DOHH2 (cell line): ENCODE results near the gene CAPZB.

Source experiments
- H3F3A ChIP-seq: fragments of 200-600 bp; sonication (generic), shearing (Covaris generic); 2 replicates; pipeline ENCODE4 v1.6.0; 2016; ENCODE audit warnings: antibody characterized with exemption, mild to moderate bottlenecking; ENCODE audit not compliant: control insufficient read depth, insufficient read depth
- H3K27ac ChIP-seq: fragments of 200-600 bp; sonication (generic); 2 replicates; pipeline ENCODE4 v1.5.1; 2014; ENCODE audit warnings: low read depth, mild to moderate bottlenecking, low read length, moderate library complexity
- H3K27me3 ChIP-seq: fragments of 200-600 bp; sonication (generic); 2 replicates; pipeline ENCODE4 v1.6.1; 2014; ENCODE audit warnings: mild to moderate bottlenecking, low read length, mixed read lengths; ENCODE audit not compliant: control insufficient read depth
- H3K36me3 ChIP-seq: fragments of 200-600 bp; sonication (generic); 2 replicates; pipeline ENCODE4 v1.6.1; 2014; ENCODE audit warnings: mild to moderate bottlenecking, low read length, moderate library complexity, mixed read lengths; ENCODE audit not compliant: control insufficient read depth
- H3K4me1 ChIP-seq: fragments of 200-600 bp; sonication (generic); 2 replicates; pipeline ENCODE4 v1.6.1; 2014; ENCODE audit warnings: mild to moderate bottlenecking, low read length, mixed read lengths; ENCODE audit not compliant: control insufficient read depth
- H3K4me2 ChIP-seq: fragments of 200-600 bp; sonication (generic); 2 replicates; pipeline ENCODE4 v1.6.0; 2014; ENCODE audit warnings: mild to moderate bottlenecking, low read length, moderate library complexity
- H3K4me3 ChIP-seq: fragments of 200-600 bp; sonication (generic); 2 replicates; pipeline ENCODE4 v1.5.1; 2014; ENCODE audit warnings: mild to moderate bottlenecking, low read length, mixed read lengths
- H3K79me2 ChIP-seq: fragments of 200-600 bp; sonication (generic); 2 replicates; pipeline ENCODE4 v1.6.1; 2014; ENCODE audit warnings: mild to moderate bottlenecking, low read length, mixed read lengths; ENCODE audit not compliant: control insufficient read depth
- H3K9me2 ChIP-seq: fragments of 200-600 bp; sonication (generic); replicated peaks from 2 replicates; pipeline ENCODE4 v1.6.1; 2014; ENCODE audit warnings: mild to moderate bottlenecking, low read length, mixed read lengths; ENCODE audit not compliant: control insufficient read depth
- H3K9me3 ChIP-seq: fragments of 200-600 bp; sonication (generic); 2 replicates; pipeline ENCODE4 v1.6.1; 2014; ENCODE audit warnings: antibody characterized with exemption, low read length, mixed read lengths; ENCODE audit not compliant: control insufficient read depth, insufficient read depth
- H4K20me1 ChIP-seq: fragments of 200-600 bp; sonication (generic); 2 replicates; pipeline ENCODE4 v1.6.0; 2014; ENCODE audit warnings: low read depth, mild to moderate bottlenecking, antibody characterized with exemption, low read length, moderate library complexity; ENCODE audit not compliant: control insufficient read depth, insufficient read depth
- EZH2phosphoT487 ChIP-seq: fragments of 200-600 bp; sonication (generic); IDR thresholded peaks from 2 replicates; pipeline ENCODE4 v1.6.1; 2017; ENCODE audit warnings: borderline replicate concordance, mild to moderate bottlenecking, antibody characterized with exemption, low read length, moderate library complexity, mixed read lengths
- TF ChIP-seq, protein P1 (sequence below): fragments of 200-600 bp; sonication (generic); IDR thresholded peaks from one replicate; pipeline ENCODE4 v1.5.1; 2014; ENCODE audit warnings: antibody characterized with exemption, mild to moderate bottlenecking, low read depth, low read length; ENCODE audit not compliant: poor library complexity, severe bottlenecking

CAPZB gene

DNA sequence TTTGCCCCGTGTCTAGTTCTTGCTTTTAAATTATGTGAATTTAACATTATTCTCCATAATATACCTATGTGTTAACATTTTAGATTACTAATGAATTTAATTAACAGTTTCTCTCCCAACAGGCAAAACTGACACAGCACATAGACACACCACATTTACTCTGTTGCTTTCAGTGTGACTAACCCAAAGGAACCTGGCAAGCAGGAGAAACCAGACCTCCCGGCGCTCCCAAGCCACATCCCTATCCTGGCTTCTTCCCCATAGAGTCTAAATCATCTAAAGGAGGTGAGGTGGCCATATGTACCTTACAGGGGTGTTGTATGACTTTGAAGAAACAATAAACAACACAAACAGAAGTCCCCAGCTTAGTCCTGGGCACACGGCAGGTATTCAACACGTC, 69.2 kb downstream of the CAPZB start:
- no peak overlapping the region for H3K27ac ChIP-seq
- peaks cover 2% of the 10 kb centered on the region; the same call in 1 of the 2 replicates for H3F3A ChIP-seq
- no peaks in the 10 kb centered on the region for H3K9me2 ChIP-seq
- H3K9me3 ChIP-seq, result no peaks in the 10 kb centered on the region
- no peak overlapping the region for H3K4me3 ChIP-seq
- H3K79me2 ChIP-seq, result peaks cover 68% of the 10 kb centered on the region
- peaks cover 28% of the 10 kb centered on the region for H3K4me1 ChIP-seq
- no peaks in the 10 kb centered on the region for H3K27me3 ChIP-seq
- H3K36me3 ChIP-seq, result peaks cover 52% of the 10 kb centered on the region
- peaks cover 11% of the 10 kb centered on the region for H4K20me1 ChIP-seq
- TF ChIP-seq EZH2phosphoT487, result no peak
- TF ChIP-seq, protein P1, sequence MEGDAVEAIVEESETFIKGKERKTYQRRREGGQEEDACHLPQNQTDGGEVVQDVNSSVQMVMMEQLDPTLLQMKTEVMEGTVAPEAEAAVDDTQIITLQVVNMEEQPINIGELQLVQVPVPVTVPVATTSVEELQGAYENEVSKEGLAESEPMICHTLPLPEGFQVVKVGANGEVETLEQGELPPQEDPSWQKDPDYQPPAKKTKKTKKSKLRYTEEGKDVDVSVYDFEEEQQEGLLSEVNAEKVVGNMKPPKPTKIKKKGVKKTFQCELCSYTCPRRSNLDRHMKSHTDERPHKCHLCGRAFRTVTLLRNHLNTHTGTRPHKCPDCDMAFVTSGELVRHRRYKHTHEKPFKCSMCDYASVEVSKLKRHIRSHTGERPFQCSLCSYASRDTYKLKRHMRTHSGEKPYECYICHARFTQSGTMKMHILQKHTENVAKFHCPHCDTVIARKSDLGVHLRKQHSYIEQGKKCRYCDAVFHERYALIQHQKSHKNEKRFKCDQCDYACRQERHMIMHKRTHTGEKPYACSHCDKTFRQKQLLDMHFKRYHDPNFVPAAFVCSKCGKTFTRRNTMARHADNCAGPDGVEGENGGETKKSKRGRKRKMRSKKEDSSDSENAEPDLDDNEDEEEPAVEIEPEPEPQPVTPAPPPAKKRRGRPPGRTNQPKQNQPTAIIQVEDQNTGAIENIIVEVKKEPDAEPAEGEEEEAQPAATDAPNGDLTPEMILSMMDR, result no peak
- H3K4me2 ChIP-seq, result no peak overlapping the region

- Histone ChIP-seq H3K9me2 (no peaks in the 10 kb centered on the region), H3K9me3 (no peaks in the 10 kb centered on the region), H3F3A (peaks cover 3% of the 10 kb centered on the region; the same call in 1 of the 2 replicates), H4K20me1 (peaks cover 11% of the 10 kb centered on the region), H3K79me2 (peaks cover 64% of the 10 kb centered on the region), H3K4me2 (no peak overlapping the region), H3K27me3 (no peaks in the 10 kb centered on the region), H3K4me1 (peaks cover 29% of the 10 kb centered on the region), H3K27ac (no peak overlapping the region), H3K4me3 (no peak overlapping the region), H3K36me3 (peaks cover 49% of the 10 kb centered on the region)
- TF ChIP-seq, protein P1, result no peak
- no peak for TF ChIP-seq EZH2phosphoT487
Observed at GRCh38 chr1:19414515-19415121, 70.7 kb downstream of the CAPZB start.

GRCh38 chr1:19413999-19414398, 71.3 kb downstream of the CAPZB start:
- Histone ChIP-seq H3K9me2 (no peaks in the 10 kb centered on the region), H3K36me3 (peaks cover 43% of the 10 kb centered on the region), H3K4me3 (no peak overlapping the region), H3K9me3 (no peaks in the 10 kb centered on the region), H3K4me2 (no peak overlapping the region), H3K27me3 (no peaks in the 10 kb centered on the region), H3K27ac (no peak overlapping the region), H3K79me2 (peaks cover 64% of the 10 kb centered on the region), H4K20me1 (peaks cover 11% of the 10 kb centered on the region; the same call in 1 of the 2 replicates), H3F3A (peaks cover 3% of the 10 kb centered on the region; the same call in 1 of the 2 replicates), H3K4me1 (peaks cover 29% of the 10 kb centered on the region)
- TF ChIP-seq EZH2phosphoT487, result no peak
- TF ChIP-seq, protein P1, result no peak
